ENCODE results near the gene NFE2L3. TPM values are rescaled to one million over a fixed set of nuclear protein-coding genes. Genes with fewer than 3 reads are reported as not detected.

Gene NFE2L3
- total RNA-seq, 1 donor from 2014 or later, result 42.1 TPM

DNA sequence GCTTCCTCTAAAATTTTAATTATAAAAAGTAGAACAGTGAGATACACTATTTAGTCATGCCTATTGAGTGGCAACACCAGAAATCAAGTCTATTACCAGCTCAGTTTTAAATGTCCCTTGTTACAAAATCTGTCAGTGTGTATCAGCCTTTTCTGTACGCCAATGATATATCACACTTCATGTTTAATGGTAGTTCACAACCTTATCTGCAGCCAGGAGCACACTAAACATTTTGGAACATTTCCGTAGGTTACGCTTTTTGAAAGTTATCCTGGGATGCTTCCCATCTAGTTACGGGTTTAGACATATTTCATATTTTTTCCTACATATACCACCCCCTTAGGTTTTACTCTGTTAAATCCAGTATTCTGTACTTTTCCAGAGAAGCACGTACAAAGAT lies 43.2 kb downstream of the NFE2L3 start:
- peaks cover 20% of the 10 kb centered on the region for H3K4me1 Mint-ChIP-seq (ENCODE audit: low read depth, unreplicated experiment)
- peaks cover 16% of the 10 kb centered on the region for H3K27me3 Mint-ChIP-seq (ENCODE audit: unreplicated experiment)
- peak overlapping the region; percentile 18 for H3K4me3 Mint-ChIP-seq (ENCODE audit: unreplicated experiment)
- no peak overlapping the region for H3K27ac Mint-ChIP-seq (ENCODE audit: unreplicated experiment)
- H3K36me3 Mint-ChIP-seq (ENCODE audit: unreplicated experiment), result peaks cover 15% of the 10 kb centered on the region
- TF ChIP-seq, protein P1, sequence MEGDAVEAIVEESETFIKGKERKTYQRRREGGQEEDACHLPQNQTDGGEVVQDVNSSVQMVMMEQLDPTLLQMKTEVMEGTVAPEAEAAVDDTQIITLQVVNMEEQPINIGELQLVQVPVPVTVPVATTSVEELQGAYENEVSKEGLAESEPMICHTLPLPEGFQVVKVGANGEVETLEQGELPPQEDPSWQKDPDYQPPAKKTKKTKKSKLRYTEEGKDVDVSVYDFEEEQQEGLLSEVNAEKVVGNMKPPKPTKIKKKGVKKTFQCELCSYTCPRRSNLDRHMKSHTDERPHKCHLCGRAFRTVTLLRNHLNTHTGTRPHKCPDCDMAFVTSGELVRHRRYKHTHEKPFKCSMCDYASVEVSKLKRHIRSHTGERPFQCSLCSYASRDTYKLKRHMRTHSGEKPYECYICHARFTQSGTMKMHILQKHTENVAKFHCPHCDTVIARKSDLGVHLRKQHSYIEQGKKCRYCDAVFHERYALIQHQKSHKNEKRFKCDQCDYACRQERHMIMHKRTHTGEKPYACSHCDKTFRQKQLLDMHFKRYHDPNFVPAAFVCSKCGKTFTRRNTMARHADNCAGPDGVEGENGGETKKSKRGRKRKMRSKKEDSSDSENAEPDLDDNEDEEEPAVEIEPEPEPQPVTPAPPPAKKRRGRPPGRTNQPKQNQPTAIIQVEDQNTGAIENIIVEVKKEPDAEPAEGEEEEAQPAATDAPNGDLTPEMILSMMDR (IDR thresholded peaks at IDR 0.05; ENCODE audit: partially characterized antibody, unreplicated experiment), result no peak
- H3K9me3 Mint-ChIP-seq (ENCODE audit: unreplicated experiment), result peaks cover 17% of the 10 kb centered on the region
- no peak for DNase-seq

DNA sequence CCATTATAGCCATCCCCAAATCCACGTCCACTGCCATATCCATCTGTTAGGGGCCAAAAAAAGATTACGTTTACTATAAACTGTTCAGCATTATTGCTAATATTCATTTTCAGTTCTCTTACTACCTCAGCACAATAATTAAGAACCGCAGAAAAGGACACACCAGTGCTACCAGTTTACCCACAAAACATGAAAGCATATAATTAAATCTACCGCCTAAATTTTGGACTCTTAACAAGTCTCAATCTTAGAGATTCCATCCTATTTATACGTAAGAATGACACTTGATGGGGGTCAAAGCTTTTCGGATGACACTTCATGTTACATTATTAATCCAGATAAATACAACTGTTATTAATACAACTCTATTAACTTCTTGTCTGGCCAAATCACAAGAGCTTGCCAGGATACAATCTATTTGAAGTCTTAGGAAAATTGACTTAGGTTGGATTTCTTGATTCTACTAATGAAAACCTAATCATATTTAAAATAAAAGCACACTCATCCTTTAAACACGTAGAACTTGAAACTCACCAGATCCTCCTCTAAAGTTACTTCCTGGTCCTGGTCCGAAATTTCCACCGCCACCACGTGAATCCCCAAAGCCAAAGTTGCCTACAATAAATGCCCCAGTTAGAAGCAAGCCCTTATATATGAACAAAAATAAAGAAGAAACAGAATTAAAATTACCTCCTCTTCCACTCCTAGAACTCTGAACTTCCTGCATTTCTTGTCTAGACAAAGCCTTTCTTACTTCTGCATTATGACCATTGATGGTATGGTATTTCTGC lies 44.1 kb downstream of the NFE2L3 start:
- Mint-ChIP-seq H3K4me3 (ENCODE audit: unreplicated experiment) (peak overlapping the region; percentile 83), H3K4me1 (ENCODE audit: low read depth, unreplicated experiment) (peaks cover 20% of the 10 kb centered on the region), H3K36me3 (ENCODE audit: unreplicated experiment) (peaks cover 15% of the 10 kb centered on the region), H3K27ac (ENCODE audit: unreplicated experiment) (peak overlapping the region; percentile 53), H3K27me3 (ENCODE audit: unreplicated experiment) (peaks cover 22% of the 10 kb centered on the region), H3K9me3 (ENCODE audit: unreplicated experiment) (peaks cover 26% of the 10 kb centered on the region)
- no peak for DNase-seq
- TF ChIP-seq, protein P1 (IDR thresholded peaks at IDR 0.05; ENCODE audit: partially characterized antibody, unreplicated experiment), result no peak

DNA sequence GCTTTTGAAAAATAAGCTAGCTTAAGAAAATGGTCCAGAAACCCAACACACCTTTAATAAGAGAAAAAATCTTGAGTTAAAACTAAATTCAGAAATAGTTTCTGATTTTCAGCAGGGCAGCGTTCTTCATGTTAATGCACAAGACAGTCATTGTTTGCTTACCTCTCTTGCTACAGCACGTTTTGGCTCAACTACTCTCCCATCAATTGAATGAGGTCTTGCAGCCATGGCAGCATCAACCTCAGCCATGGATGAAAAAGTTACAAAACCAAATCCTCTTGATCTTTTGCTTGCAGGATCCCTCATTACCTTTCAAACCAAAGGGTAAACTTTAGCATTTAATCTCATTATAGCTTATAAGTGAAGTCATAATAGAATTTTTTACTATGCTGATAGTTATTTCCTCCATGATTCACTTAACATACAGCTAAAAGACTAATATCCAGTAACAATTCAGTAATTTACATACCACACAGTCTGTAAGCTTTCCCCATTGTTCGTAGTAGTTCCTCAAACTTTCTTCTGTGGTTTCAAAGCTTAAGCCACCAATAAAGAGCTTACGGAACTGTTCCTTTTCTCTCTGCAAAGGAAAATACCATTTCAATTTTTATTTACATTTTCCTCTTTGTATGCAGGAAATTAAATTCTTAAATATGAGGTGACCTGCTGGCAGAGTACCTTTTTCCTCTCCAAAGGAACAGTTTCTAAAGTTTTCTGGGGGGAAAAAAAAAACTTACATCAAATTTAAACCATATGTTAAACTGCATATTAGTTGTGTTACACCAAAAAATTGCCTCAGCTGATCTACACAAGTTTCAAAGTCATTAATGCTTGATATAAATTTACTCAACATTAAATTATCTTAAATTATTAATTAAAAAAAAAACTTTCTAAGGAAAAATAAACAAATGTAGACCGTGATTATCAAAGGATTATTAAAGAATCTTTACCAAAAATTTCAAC lies 45.4 kb downstream of the NFE2L3 start:
- DNase-seq, result no peak
- Mint-ChIP-seq H3K4me1 (ENCODE audit: low read depth, unreplicated experiment) (peaks cover 20% of the 10 kb centered on the region), H3K4me3 (ENCODE audit: unreplicated experiment) (peak overlapping the region; percentile 100), H3K27ac (ENCODE audit: unreplicated experiment) (no peak overlapping the region), H3K27me3 (ENCODE audit: unreplicated experiment) (peaks cover 24% of the 10 kb centered on the region), H3K36me3 (ENCODE audit: unreplicated experiment) (peaks cover 10% of the 10 kb centered on the region), H3K9me3 (ENCODE audit: unreplicated experiment) (peaks cover 27% of the 10 kb centered on the region)
- TF ChIP-seq, protein P1 (IDR thresholded peaks at IDR 0.05; ENCODE audit: partially characterized antibody, unreplicated experiment), result no peak

DNA sequence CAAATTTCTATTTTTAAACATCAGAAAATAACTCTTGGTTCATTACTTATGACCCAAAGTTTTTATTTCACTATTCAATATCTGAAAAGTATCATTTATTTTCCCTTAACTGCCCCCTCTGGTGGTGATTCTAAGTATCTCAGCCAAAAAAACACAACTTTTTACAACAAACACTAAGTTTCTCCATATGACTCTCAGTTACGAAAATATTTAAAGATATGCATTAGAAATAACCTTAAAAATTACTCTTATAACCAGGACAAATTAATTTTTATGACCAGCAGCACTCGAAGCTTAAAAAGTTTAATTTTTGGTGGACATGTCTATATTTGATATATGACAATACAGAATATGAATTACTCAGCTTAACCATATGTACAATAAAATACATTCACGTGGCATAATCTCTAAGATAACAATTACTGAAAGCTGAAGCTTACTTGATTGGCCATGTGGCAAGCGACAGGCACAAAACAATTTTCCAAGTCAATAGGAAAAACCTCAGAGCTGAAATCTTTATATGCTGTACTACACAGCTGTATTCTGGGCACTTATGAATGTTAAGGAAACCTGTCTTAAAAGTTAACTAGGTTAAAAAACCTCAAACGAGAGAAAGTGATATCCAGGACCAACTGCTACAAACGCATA lies 46.3 kb downstream of the NFE2L3 start:
- peak overlapping the region; percentile 100 for H3K4me3 Mint-ChIP-seq (ENCODE audit: unreplicated experiment)
- peaks cover 10% of the 10 kb centered on the region for H3K36me3 Mint-ChIP-seq (ENCODE audit: unreplicated experiment)
- H3K27ac Mint-ChIP-seq (ENCODE audit: unreplicated experiment), result peak overlapping the region; percentile 100
- peaks cover 24% of the 10 kb centered on the region for H3K27me3 Mint-ChIP-seq (ENCODE audit: unreplicated experiment)
- TF ChIP-seq, protein P1 (IDR thresholded peaks at IDR 0.05; ENCODE audit: partially characterized antibody, unreplicated experiment), result peak; percentile 97
- peaks cover 20% of the 10 kb centered on the region for H3K4me1 Mint-ChIP-seq (ENCODE audit: low read depth, unreplicated experiment)
- H3K9me3 Mint-ChIP-seq (ENCODE audit: unreplicated experiment), result peaks cover 27% of the 10 kb centered on the region
- DNase-seq, result no peak
